SIG-M5 (cell line): ENCODE measurements around the gene MCUR1.
A peak's percentile ranks its signal among the peaks of the same experiment; 100 is the strongest.
"Not testable (repeated sequence)": the region's sequence is repeated elsewhere in the genome, so short reads cannot be mapped to it uniquely, and the experiment has no call there.

Experiments
- DNase-seq: peaks from one replicate; lab custom pipeline; 2025; lab: John Stamatoyannopoulos, UW

The MCUR1 gene

GRCh38 chr6:13776602-13777001 lies 37.8 kb downstream of the MCUR1 start:
- no peak for DNase-seq

GRCh38 chr6:13775466-13775865 lies 38.9 kb downstream of the MCUR1 start:
- DNase-seq: not testable (repeated sequence)

- not testable (repeated sequence) for DNase-seq
These were observed 41.9 kb downstream of the MCUR1 start for GRCh38 chr6:13772358-13773030.

- DNase-seq: no peak
These were observed 44.7 kb downstream of the MCUR1 start for GRCh38 chr6:13769655-13770053.

GRCh38 chr6:13769034-13769654 lies 45.2 kb downstream of the MCUR1 start:
- no peak for DNase-seq

- DNase-seq: no peak
These were observed 47.1 kb downstream of the MCUR1 start for GRCh38 chr6:13767121-13767808.

GRCh38 chr6:13766201-13766634 lies 48.1 kb downstream of the MCUR1 start:
- no peak for DNase-seq

GRCh38 chr6:13765570-13765969 lies 48.8 kb downstream of the MCUR1 start:
- no peak for DNase-seq

- DNase-seq: no peak
These were observed 49.4 kb downstream of the MCUR1 start for GRCh38 chr6:13764996-13765395.

GRCh38 chr6:13763740-13764381 lies 50.5 kb downstream of the MCUR1 start:
- no peak for DNase-seq

- DNase-seq: peak; percentile 91
These were observed 51.5 kb downstream of the MCUR1 start for GRCh38 chr6:13762611-13763441.

- DNase-seq: no peak
These were observed 52.9 kb downstream of the MCUR1 start for GRCh38 chr6:13761361-13762036.

- no peak for DNase-seq
These were observed 53.8 kb downstream of the MCUR1 start for GRCh38 chr6:13760307-13761304.

- no peak for DNase-seq
These were observed 55.3 kb downstream of the MCUR1 start for GRCh38 chr6:13759025-13759424.

GRCh38 chr6:13754644-13755043 lies 59.7 kb downstream of the MCUR1 start:
- no peak for DNase-seq

- no peak for DNase-seq
These were observed 70.6 kb downstream of the MCUR1 start for GRCh38 chr6:13743736-13744127.

GRCh38 chr6:13742961-13743735 lies 71.2 kb downstream of the MCUR1 start:
- no peak for DNase-seq

- no peak for DNase-seq
These were observed 73.0 kb downstream of the MCUR1 start for GRCh38 chr6:13741365-13741764.
